Stimulated activated memory B cell treated with anti-CD40 and anti-IgM and Interleukin-4, amounts not matched to agents 10 μg/mL and 1 μg/mL and 100 μg/mL, for 72 hours (primary cell): ENCODE measurements around the gene SLC8A2.
"Not testable (repeated sequence)": the region's sequence is repeated elsewhere in the genome, so short reads cannot be mapped to it uniquely, and the experiment has no call there.

ENCODE experiments used
- ATAC-seq: fragments of 150-1000 bp; cut with Tn5 transposase; 2 replicates; pipeline ENCODE4 v1.10.0; 2021
- H3K27ac Mint-ChIP-seq: one replicate; pipeline ENCODE4 v1.8.0; 2022; ENCODE audit warnings: mild to moderate bottlenecking, mixed read lengths
- H3K27me3 Mint-ChIP-seq: one replicate; pipeline ENCODE4 v1.8.0; 2022; ENCODE audit warnings: mixed read lengths
- H3K36me3 Mint-ChIP-seq: one replicate; pipeline ENCODE4 v1.8.0; 2022; ENCODE audit warnings: mixed read lengths
- H3K4me1 Mint-ChIP-seq: one replicate; pipeline ENCODE4 v1.8.0; 2022; ENCODE audit warnings: mixed read lengths
- H3K4me3 Mint-ChIP-seq: one replicate; pipeline ENCODE4 v1.8.0; 2022; ENCODE audit warnings: mild to moderate bottlenecking, moderate library complexity, mixed read lengths
- H3K9me3 Mint-ChIP-seq: one replicate; pipeline ENCODE4 v1.8.0; 2022; ENCODE audit warnings: mixed read lengths

The SLC8A2 gene

DNA sequence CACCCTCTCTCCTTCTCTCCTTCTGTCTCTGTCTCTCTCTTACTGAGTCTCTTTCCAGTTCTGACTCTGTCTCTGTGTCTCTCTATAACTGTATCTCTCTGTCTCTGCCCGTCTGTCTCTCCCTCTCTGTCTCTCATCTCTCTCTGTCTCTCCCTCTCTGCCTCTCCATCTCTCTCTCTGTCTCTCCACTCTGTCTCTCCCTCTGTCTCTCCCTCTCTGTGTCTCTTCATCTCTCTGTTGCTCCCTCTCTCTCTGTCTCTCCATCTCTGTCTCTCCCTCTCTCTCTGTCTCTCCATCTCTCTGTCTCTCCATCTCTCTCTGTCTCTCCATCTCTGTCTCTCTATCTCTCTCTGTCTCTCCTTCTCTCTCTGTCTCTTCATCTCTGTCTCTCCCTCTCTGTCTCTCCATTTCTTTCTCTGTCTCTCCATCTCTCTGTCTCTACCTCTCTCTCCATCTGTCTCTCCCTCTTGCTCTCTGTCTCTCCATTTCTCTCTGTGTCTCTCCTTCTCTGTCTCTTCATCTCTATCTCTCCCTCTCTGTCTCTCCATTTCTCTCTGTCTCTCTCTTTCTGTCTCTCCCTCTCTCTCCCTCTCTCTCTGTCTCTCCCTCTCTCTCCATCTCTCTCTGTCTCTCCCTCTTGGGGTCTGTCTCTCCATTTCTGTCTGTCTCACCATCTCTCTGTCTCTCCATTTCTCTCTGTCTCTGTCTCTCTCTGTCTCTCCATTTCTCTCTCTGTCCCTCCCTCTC is 49.1 kb downstream of the SLC8A2 start:
- no peaks in the 10 kb centered on the region for H3K9me3 Mint-ChIP-seq
- H3K4me3 Mint-ChIP-seq = no peak overlapping the region
- peaks cover 45% of the 10 kb centered on the region for H3K4me1 Mint-ChIP-seq
- no peak for ATAC-seq
- no peak overlapping the region for H3K27ac Mint-ChIP-seq
- peaks cover 70% of the 10 kb centered on the region for H3K27me3 Mint-ChIP-seq
- peaks cover 11% of the 10 kb centered on the region for H3K36me3 Mint-ChIP-seq

DNA sequence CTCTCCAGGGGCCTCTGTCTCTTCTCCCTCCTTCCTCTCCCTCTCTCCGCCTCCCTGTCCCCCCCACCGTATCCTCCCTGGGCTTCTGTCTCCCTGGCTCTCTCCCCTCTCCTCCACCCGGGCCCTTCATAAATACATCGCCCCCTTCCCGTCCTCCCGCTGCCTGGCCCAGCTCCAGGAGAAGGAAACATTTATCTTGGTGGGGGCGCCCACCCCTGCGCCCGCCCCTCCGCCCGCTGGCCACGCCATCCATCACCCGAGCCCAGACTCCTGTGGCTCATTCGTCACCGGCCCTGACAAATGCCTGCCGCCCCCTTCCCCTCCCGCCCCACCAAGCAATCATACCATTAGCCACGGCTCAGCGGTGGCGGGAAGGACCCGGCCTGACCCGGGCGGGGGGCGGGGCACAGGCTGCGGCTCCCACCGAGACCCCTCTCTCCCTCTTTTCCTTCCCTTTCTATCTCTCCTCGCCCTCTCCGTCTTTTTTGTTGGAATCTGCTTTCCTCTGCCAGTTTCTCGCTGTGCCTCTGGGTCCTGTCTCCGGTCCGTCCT is 49.8 kb downstream of the SLC8A2 start:
- Mint-ChIP-seq H3K27ac (no peak overlapping the region), H3K4me3 (no peak overlapping the region), H3K36me3 (peaks cover 11% of the 10 kb centered on the region), H3K27me3 (peaks cover 76% of the 10 kb centered on the region), H3K9me3 (no peaks in the 10 kb centered on the region), H3K4me1 (peaks cover 51% of the 10 kb centered on the region)
- ATAC-seq = no peak

DNA sequence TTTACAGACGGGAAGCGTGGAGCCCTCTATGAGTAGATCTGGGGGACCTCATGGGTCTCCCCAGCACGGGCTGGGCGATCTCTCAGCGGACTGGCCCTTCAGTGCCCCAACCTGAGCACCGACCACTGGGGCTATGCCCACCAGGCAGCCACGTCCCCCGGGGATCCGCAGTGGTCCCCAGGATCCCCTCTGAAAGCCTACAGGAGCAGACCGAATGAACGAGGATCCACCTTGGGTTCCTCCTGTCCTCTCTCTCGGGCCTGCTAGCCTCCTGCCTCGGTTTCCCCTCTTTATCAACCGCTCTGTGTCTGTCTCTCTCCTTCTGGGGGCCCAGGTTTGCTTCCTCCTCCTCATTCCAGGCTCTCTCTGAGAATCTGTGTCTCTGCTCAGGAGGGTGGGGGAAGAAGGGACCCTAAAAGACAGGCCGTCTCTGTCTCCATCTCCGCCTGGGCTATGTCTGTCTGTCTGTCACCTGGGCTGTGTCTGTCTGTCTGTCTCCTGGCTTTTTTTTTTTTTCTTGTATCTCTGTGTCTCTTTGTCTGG is 50.4 kb downstream of the SLC8A2 start:
- Mint-ChIP-seq H3K4me1 (peaks cover 57% of the 10 kb centered on the region), H3K36me3 (peaks cover 11% of the 10 kb centered on the region), H3K27ac (no peak overlapping the region), H3K9me3 (no peaks in the 10 kb centered on the region), H3K4me3 (no peak overlapping the region), H3K27me3 (peaks cover 83% of the 10 kb centered on the region)
- no peak for ATAC-seq

DNA sequence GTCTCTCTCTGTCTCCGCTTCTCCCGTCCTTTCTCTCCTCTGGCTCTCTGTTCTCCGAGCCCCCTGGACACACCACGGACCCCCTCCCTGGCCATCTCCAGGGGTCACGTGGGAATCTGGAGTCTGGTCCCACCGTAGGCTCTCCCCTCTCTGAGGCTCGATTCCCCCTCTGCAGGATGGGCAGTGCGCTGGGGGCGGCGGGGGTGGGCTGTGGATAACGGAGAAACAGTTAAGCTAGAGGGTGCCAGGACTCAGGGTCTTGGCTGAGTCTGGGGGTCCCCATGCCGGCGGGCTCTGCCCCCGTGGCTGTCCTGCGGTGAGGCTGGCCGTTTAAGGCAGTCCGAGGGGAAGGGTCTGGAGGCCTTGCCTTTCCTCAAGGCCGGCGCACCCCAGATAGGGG is 51.9 kb downstream of the SLC8A2 start:
- Mint-ChIP-seq H3K36me3 (peaks cover 11% of the 10 kb centered on the region), H3K27ac (no peak overlapping the region), H3K9me3 (no peaks in the 10 kb centered on the region), H3K4me3 (no peak overlapping the region), H3K4me1 (peaks cover 59% of the 10 kb centered on the region), H3K27me3 (peaks cover 96% of the 10 kb centered on the region)
- no peak for ATAC-seq

DNA sequence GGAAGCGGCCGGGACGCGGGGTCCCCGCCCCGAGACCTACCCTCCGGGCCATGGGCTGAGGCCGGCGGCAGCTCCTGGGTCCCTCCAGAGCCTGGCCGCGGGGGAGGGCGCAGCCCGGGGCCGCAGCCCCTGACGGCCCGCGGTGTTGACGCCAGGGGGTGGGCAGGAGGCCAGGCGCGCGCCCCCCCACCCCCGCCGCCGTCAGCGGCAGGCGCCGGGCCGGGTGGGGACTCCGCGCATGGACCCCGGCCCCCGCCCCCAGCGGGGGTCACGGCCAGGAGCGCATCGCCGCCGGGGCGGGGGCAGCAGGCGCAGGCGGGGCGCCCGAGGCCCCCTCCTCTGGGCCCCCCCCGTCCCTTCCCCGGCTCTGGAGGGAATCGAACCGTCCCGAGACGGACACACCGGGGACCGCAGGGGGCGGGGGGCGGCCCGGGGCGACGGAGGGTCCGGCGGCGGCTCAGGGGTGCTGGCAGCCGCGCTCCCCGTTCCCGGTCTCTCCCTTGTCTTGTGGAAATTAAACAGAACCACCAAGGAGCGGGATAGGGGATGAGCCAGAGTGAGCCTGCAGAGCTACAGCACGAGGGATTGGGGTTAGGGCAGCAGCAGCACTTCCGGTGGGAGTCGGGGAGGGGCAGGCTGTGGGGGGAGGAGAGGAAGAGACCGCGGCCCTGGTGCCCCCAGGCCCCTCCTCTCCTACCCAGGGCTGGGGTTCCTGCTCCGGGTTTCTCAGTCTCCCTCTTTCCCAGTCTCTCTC is 52.5 kb downstream of the SLC8A2 start, which contains the start of gene MEIS3:
Gene MEIS3, minus strand, starts transcription at position 498 of the 754 bp plus-strand sequence. Its CDS starts 446 bp downstream, at position 52.
- Mint-ChIP-seq H3K9me3 (no peaks in the 10 kb centered on the region), H3K27me3 (peaks cover 96% of the 10 kb centered on the region), H3K36me3 (peaks cover 11% of the 10 kb centered on the region), H3K4me3 (peak within 1 kb of the TSS; percentile 50), H3K27ac (peak within 1 kb of the TSS; percentile 14), H3K4me1 (peaks cover 59% of the 10 kb centered on the region)
- peak; percentile 49 for ATAC-seq

DNA sequence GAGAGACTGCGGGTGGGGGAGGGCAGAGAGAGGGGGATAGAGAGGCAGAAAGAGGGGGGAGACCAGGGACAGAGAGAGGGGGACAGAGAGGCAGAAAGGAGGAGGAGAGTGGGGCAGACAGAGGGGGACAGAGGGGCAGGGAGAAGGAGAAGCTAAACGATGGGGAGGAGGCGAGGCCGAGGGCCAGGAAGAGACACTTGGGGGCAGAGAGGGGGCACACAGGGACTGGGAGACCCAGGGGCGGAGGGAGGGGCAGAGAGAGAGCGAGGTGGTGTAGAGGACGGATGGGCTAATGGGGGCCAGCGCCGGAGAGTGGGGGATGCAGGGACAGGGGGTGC is 53.0 kb downstream of the SLC8A2 start:
- H3K36me3 Mint-ChIP-seq = peaks cover 11% of the 10 kb centered on the region
- H3K27me3 Mint-ChIP-seq = peaks cover 96% of the 10 kb centered on the region
- peaks cover 59% of the 10 kb centered on the region for H3K4me1 Mint-ChIP-seq
- peak; percentile 17 for ATAC-seq
- H3K4me3 Mint-ChIP-seq = peak overlapping the region; percentile 50
- H3K27ac Mint-ChIP-seq = peak overlapping the region; percentile 14
- no peaks in the 10 kb centered on the region for H3K9me3 Mint-ChIP-seq

DNA sequence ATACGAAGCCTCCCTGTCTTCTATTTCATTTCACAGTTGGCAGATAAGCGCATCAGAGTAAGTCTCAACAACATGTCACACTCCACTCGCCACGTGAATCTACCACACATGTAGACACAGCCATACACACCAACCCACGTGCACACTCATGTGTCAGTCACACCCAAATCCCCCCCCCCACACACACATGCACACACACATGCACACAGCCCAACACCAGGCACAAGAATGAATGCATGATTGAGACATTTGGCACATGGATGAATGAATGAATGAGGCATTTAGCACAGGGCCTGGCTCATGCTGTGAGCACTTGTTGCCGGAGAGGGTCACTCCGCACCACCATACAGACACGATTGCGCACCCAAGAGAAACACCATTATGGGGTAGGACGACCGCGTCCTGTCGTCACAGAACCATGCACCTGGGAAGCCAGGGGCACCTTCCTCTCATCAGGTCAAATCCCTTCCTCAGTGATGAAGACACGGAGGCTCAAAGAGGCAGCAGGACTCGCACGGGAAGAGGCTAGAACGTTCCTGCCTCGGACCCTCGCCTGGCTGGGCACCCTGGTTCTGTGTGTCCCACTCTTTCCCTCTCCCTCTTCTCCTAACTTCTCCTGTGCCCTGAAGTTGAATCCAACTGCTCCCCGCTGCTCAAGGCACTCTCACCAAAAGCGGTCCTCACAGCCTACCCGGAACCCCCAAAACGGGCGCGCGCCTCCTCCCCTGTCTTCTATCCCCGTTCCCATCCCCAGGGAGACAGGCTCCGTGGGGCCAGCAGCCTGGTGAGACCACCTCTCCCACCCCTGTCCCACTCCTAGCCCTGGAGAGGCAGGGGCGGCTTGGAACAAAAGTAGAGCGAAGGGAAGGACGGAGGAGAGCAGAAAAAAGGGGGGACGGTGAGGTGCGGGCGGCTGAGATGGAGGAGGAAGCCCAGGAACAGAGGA is 53.7 kb downstream of the SLC8A2 start:
- Mint-ChIP-seq H3K4me1 (peaks cover 55% of the 10 kb centered on the region), H3K4me3 (peak overlapping the region; percentile 50), H3K36me3 (peaks cover 10% of the 10 kb centered on the region), H3K27ac (peak overlapping the region; percentile 14), H3K27me3 (peaks cover 96% of the 10 kb centered on the region), H3K9me3 (no peaks in the 10 kb centered on the region)
- no peak for ATAC-seq

DNA sequence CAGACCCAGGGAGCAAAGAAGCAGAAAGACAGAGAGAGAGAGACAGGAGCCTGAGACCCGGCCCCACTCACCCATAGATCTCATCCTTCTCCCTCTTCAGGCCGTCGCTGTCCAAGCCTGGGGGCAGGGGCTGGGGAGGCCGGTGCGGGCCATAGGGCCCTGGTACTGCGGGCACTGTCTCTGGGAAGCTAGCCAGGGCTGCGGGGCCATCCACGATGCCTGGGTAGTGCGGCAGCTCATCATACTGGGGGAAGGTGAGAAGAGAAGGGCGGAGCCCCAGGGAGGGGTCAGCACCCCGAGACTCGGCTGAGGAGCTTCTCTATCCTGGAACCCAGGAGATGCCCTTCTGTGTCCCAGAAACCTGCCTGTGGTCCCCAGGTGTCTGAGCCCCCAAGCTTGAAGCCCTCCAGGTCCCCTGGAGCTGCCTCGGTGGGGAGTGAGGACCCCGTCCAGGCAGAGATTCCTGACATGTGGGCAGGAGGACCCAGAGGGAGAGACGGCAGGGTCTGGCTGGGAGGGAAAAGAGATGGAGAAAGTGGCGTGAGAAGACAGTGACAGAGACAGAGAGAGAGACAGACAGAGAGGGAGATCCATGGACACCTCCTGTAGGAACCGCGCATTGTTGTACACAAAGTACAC is 54.5 kb downstream of the SLC8A2 start:
- H3K27me3 Mint-ChIP-seq = peaks cover 90% of the 10 kb centered on the region
- peaks cover 47% of the 10 kb centered on the region for H3K4me1 Mint-ChIP-seq
- H3K36me3 Mint-ChIP-seq = peaks cover 2% of the 10 kb centered on the region
- no peak overlapping the region for H3K27ac Mint-ChIP-seq
- no peak for ATAC-seq
- H3K9me3 Mint-ChIP-seq = no peaks in the 10 kb centered on the region
- H3K4me3 Mint-ChIP-seq = no peak overlapping the region

DNA sequence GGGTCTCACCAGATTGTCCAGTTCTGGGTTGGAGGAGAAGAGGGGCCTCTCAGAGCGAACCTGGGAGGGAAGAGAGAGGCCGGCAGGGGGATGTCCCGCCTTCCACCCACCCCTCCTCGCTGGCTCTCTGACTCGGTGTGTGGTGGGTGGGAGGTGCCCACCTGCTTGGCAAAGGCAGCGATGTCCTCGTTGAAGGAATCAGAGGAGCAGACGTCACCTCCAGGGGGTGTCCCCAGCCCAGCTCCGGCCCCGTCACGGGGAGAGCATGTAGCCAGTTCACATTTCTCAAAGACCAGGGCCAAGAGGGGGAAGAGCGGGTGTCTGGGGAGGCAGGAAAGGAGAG is 55.1 kb downstream of the SLC8A2 start:
- ATAC-seq = no peak
- H3K27me3 Mint-ChIP-seq = peaks cover 84% of the 10 kb centered on the region
- H3K27ac Mint-ChIP-seq = no peak overlapping the region
- H3K36me3 Mint-ChIP-seq = no peaks in the 10 kb centered on the region
- H3K9me3 Mint-ChIP-seq = no peaks in the 10 kb centered on the region
- no peak overlapping the region for H3K4me3 Mint-ChIP-seq
- H3K4me1 Mint-ChIP-seq = peaks cover 41% of the 10 kb centered on the region

DNA sequence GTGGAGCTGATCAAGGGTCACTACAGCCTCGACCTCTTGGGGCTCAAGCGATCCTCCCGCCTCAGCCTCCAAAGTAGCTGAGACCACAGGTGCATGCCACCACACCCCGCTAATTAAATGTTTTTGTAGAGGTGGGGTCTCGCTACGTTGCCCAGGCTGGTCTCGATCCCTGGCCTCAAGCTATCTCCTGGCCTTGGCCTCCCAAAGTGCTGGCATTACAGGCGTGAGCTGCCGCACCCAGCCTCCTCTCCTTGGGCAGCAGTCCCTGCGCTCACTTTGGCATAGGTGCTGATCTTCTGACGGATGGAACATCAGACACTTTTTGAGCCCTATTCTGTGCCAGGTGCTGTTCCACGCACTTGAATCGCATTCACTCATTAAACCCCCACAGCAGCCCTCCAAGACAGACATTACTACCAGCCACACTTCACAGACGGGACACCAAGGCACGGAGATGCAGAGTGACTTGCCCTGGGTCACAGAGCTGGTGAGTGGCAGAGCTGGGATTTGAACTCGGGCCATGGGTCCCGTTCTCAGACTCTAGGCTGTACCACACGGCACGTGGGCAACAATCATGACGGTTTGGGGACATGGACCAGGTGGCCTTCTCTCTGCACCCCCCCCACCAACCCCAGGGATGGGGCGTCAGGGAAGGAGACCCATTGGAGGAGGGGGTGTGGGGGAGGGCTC is 55.6 kb downstream of the SLC8A2 start:
- peaks cover 79% of the 10 kb centered on the region for H3K27me3 Mint-ChIP-seq
- no peak for ATAC-seq
- no peaks in the 10 kb centered on the region for H3K9me3 Mint-ChIP-seq
- peaks cover 36% of the 10 kb centered on the region for H3K4me1 Mint-ChIP-seq
- H3K4me3 Mint-ChIP-seq = no peak overlapping the region
- H3K27ac Mint-ChIP-seq = no peak overlapping the region
- H3K36me3 Mint-ChIP-seq = no peaks in the 10 kb centered on the region

DNA sequence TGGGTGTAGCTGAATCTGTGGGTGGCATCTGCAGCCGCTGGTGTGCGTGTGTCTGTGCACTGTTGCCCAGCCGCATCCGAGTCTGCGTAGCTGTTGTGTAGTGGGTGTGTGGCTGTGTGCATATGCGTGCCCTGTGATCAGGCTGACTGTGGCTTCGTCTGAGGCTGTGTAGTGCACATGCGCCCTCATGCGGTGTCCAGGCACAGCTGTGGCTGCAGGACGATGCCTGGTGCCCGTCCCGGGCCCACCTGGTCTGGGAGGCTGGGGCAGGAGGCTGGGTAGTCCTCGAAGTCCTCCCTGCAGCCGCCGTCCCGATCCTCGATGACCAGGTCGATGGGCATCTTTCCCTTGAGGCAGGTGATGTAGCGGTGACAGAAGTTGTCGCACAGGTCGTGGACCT is 57.2 kb downstream of the SLC8A2 start:
- Mint-ChIP-seq H3K36me3 (no peaks in the 10 kb centered on the region), H3K27ac (no peak overlapping the region), H3K27me3 (peaks cover 67% of the 10 kb centered on the region), H3K4me1 (peaks cover 26% of the 10 kb centered on the region), H3K4me3 (no peak overlapping the region), H3K9me3 (no peaks in the 10 kb centered on the region)
- ATAC-seq = no peak

DNA sequence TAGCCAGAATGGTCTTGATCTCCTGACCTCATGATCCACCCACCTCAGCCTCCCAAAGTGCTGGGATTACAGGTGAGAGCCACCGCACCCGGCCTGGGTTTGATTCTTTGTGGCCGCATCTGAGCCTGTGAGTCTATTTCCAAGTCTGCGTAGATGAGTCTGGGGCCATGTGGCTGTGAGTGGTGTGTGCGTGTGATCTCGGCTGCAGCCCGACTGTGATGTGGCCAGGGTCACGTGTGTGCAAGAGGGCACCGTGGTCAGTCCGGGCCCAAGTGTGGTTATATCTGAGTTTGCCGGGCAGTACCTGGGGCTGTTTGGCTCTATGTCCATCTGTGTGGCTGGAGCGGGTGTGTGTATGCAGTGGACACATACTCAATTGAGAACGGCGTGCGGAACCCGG is 57.8 kb downstream of the SLC8A2 start:
- H3K9me3 Mint-ChIP-seq = no peaks in the 10 kb centered on the region
- no peak overlapping the region for H3K4me3 Mint-ChIP-seq
- no peaks in the 10 kb centered on the region for H3K36me3 Mint-ChIP-seq
- no peak overlapping the region for H3K27ac Mint-ChIP-seq
- peaks cover 70% of the 10 kb centered on the region for H3K27me3 Mint-ChIP-seq
- H3K4me1 Mint-ChIP-seq = peaks cover 26% of the 10 kb centered on the region
- ATAC-seq = no peak

DNA sequence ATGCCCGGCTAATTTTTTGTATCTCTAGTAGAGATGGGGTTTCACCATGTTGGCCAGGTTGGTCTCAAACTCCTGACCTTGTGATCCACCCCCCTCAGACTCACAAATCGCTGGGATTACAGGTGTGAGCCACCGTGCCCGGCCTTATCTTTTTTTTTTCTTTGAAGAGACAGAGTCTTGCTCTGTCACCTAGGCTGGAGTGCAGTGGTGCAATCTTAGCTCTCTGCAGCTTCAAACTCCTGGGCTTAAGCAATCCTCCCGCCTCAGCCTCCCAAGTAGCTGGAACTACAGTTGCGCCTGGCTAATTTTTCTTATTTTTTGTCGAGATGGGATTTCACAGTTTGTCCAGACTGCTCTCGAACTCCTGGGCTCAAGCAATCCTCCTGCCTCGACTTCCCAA is 60.0 kb downstream of the SLC8A2 start:
- not testable (repeated sequence) for H3K9me3 Mint-ChIP-seq, ATAC-seq, H3K27ac Mint-ChIP-seq, H3K36me3 Mint-ChIP-seq, H3K4me1 Mint-ChIP-seq, H3K4me3 Mint-ChIP-seq
- H3K27me3 Mint-ChIP-seq = peaks cover 68% of the 10 kb centered on the region

DNA sequence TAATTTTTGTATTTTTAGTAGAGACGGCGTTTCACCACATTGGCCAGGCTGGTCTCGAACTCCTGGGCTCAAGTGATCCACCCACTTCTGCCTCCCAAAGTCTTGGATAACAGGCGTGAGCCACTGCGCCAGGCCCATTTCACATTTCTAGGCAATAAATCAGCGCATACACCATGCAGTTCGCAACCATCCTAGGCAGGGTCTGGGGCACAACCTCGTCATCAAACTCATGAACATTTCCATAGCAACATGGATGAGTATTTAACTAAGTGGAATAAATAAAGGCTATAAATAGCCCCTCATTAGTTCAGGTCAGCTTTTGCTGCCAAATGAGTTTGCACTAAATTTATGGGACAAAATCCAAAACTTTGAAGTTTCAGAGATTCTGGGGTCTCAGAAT is 60.6 kb downstream of the SLC8A2 start:
- Mint-ChIP-seq H3K4me1 (no peaks in the 10 kb centered on the region), H3K9me3 (peaks cover 3% of the 10 kb centered on the region), H3K27me3 (peaks cover 68% of the 10 kb centered on the region), H3K27ac (no peak overlapping the region), H3K4me3 (no peak overlapping the region), H3K36me3 (no peaks in the 10 kb centered on the region)
- no peak for ATAC-seq
